Gastroesophageal sphincter (tissue), 4 donors: ENCODE data around the gene MYOG. TPM values are rescaled to one million over a fixed set of nuclear protein-coding genes. Genes with fewer than 3 reads are reported as not detected.

Experiments used
- ATAC-seq: fragments of 150-250 bp; one replicate; pipeline ENCODE4 v1.9.1; 2016; ENCODE audit warnings: mild to moderate bottlenecking, moderate library complexity
- H3K27ac ChIP-seq, 4 donors: fragments of 200-600 bp; sonication (generic) in 3 of 4; 1 replicate in 3 of 4; 2 replicates in 1 of 4; pipeline ENCODE4 v1.5.1; 2016 to 2019
- H3K27me3 ChIP-seq: fragments of 200-600 bp; sonication (generic); one replicate; pipeline ENCODE4 v1.5.1; 2019
- H3K36me3 ChIP-seq, 2 donors: fragments of 200-600 bp; sonication (generic); one replicate each; pipeline ENCODE4 v1.5.1; 2019; ENCODE audit warnings: control low read depth in 1 of 2
- H3K4me1 ChIP-seq, 3 donors: fragments of 200-600 bp; sonication (generic); 1 replicate in 2 of 3; 2 replicates in 1 of 3; pipeline ENCODE4 v1.5.1; 2016 to 2019; ENCODE audit warnings: control low read depth in 2 of 3
- H3K4me3 ChIP-seq, 2 donors: fragments of 200-600 bp; sonication (generic); one replicate each; pipeline ENCODE4 v1.5.1; 2019; ENCODE audit warnings: mild to moderate bottlenecking in 1 of 2, moderate library complexity in 1 of 2
- H3K9me3 ChIP-seq, 3 donors: fragments of 200-600 bp; sonication (generic); one replicate each; pipeline ENCODE4 v1.5.1; 2017 to 2019; ENCODE audit warnings: control low read depth in 2 of 3
- CTCF ChIP-seq, 4 experiments: fragments of 200-600 bp in 2 of 4; fragments of 450-650 bp in 2 of 4; sonication (generic) in 1 of 4; IDR thresholded peaks; one replicate each; pipeline ENCODE4 v1.5.1; 2017 to 2019; ENCODE audit warnings: antibody characterized with exemption in 4 of 4, mild to moderate bottlenecking in 2 of 4, moderate library complexity in 2 of 4
- EP300 ChIP-seq: sonication (generic); formaldehyde crosslinking; IDR thresholded peaks from one replicate; pipeline ENCODE4 v1.6.1; 2017; ENCODE audit warnings: antibody characterized with exemption, mild to moderate bottlenecking
- POLR2A ChIP-seq, 2 donors: fragments of 450-650 bp; IDR thresholded peaks; one replicate each; pipeline ENCODE4 v1.6.1; 2017; ENCODE audit warnings: antibody characterized with exemption in 2 of 2, mild to moderate bottlenecking in 2 of 2, moderate library complexity in 1 of 2
- POLR2AphosphoS5 ChIP-seq: sonication (generic); formaldehyde crosslinking; IDR thresholded peaks from one replicate; pipeline ENCODE4 v1.6.1; 2017; ENCODE audit warnings: antibody characterized with exemption
- WGBS, 2 donors: methylation state at CpG; one replicate each; pipeline ENCODE4 v1.1.5; 2018; ENCODE audit warnings: low coverage in 1 of 2; 5-methylcytosine and 5-hydroxymethylcytosine counted together
- total RNA-seq, 4 donors: library from RNA; depleted of rRNA; stranded (reverse); fragments of >200 nt; gene quantifications; one replicate each; pipeline ENCODE4 v1.1.0, GENCODE V29; 2016

Gene MYOG
- total RNA-seq, 4 donors from 2014 or later, result 0.35 TPM; not detected in 3

GRCh38 chr1:203033287-203033686, 52.5 kb downstream of the MYOG start:
- no peaks in the 10 kb centered on the region for H3K36me3 ChIP-seq
- WGBS, 2 donors, result no CpG with 5 or more reads among the region's 2 CpGs
- H3K9me3 ChIP-seq, result no peaks in the 10 kb centered on the region
- no peak for ATAC-seq
- TF ChIP-seq POLR2A (IDR thresholded peaks at IDR 0.05) (no peak), CTCF (IDR thresholded peaks at IDR 0.05) (no peak), POLR2AphosphoS5 (no peak), EP300 (no peak)
- peaks cover 0 to 23% (median 0%) of the 10 kb centered on the region in 3 donors for H3K4me1 ChIP-seq
- no peaks in the 10 kb centered on the region for H3K27me3 ChIP-seq
- H3K4me3 ChIP-seq, result no peak overlapping the region
- H3K27ac ChIP-seq, result no peak overlapping the region

Other genes starting within 250 kb of the MYOG start
- 1 to 10 TPM; 4.7 to 7.3 (median 6.1) TPM for gene RABIF, start 196.9 kb downstream of the MYOG start, total RNA-seq
- 10 to 100 TPM; 14.1 to 23.0 (median 21.5) TPM for gene KLHL12, start 158.8 kb downstream of the MYOG start, total RNA-seq
- gene ADIPOR1, start 127.7 kb downstream of the MYOG start, total RNA-seq, result 10 to 100 TPM; 62.2 to 91.6 (median 68.7) TPM
- 10 to 100 TPM; 37.3 to 51.0 (median 41.2) TPM for gene CYB5R1, start 118.8 kb downstream of the MYOG start, total RNA-seq
- gene TMEM183A, start 78.6 kb downstream of the MYOG start, total RNA-seq, result 100 to 1,000 TPM in 1 of 4 donors, 10 to 100 TPM in 3; 79.3 to 119 (median 90.0) TPM
- 10 to 100 TPM in 1 of 4 donors, 1 to 10 TPM in 2, under 1 TPM in 1; 0.81 to 10.5 (median 1.7) TPM for gene PPFIA4, start 59.5 kb downstream of the MYOG start, total RNA-seq
- gene ADORA1, start 41.7 kb upstream of the MYOG start, total RNA-seq, result 1 to 10 TPM in 1 of 4 donors, under 1 TPM in 3; 0.16 to 2.7 (median 0.33) TPM
- not detected for gene MYBPH, start 89.8 kb upstream of the MYOG start, total RNA-seq
- gene CHI3L1, start 100.7 kb upstream of the MYOG start, total RNA-seq, result 1 to 10 TPM in 3 of 4 donors, not detected in 1; 3.4 to 5.4 (median 5.0) TPM
- gene CHIT1, start 143.7 kb upstream of the MYOG start, total RNA-seq, result under 1 TPM in 2 of 4 donors, not detected in 2; 0.13 to 0.16 TPM
- 100 to 1,000 TPM in 3 of 4 donors, 10 to 100 TPM in 1; 74.5 to 169 (median 116) TPM for gene BTG2, start 219.5 kb upstream of the MYOG start, total RNA-seq